Measurements from ENCODE around the gene FOLR2. TPM values are rescaled to one million over a fixed set of nuclear protein-coding genes. Genes with fewer than 3 reads are reported as not detected.

The FOLR2 gene
- total and polyA plus RNA-seq, 2 of the 8 experiments (the other 6 are each of a cell fraction or from before 2014, with no cell fraction given), result not detected

- TF ChIP-seq CHD7 (IDR thresholded peaks at IDR 0.05; ENCODE audit: insufficient replicate concordance, low read length) (no peak), SRF (IDR thresholded peaks at IDR 0.05; ENCODE audit: low read depth, low read length) (no peak), EGR1 (IDR thresholded peaks at IDR 0.05; ENCODE audit: borderline replicate concordance, low read depth, low read length) (no peak), ASH2L (IDR thresholded peaks at IDR 0.05; ENCODE audit: low read length) (no peak)
Observed at GRCh38 chr11:72179049-72179803, 37.4 kb upstream of the FOLR2 start (continued).

Measured in H1 (cell line).